ENCODE measurements around the gene SCTR. TPM values are rescaled to one million over a fixed set of nuclear protein-coding genes. Genes with fewer than 3 reads are reported as not detected.

Gene SCTR
- total RNA-seq, 1 experiment from 2014 or later = not detected

DNA sequence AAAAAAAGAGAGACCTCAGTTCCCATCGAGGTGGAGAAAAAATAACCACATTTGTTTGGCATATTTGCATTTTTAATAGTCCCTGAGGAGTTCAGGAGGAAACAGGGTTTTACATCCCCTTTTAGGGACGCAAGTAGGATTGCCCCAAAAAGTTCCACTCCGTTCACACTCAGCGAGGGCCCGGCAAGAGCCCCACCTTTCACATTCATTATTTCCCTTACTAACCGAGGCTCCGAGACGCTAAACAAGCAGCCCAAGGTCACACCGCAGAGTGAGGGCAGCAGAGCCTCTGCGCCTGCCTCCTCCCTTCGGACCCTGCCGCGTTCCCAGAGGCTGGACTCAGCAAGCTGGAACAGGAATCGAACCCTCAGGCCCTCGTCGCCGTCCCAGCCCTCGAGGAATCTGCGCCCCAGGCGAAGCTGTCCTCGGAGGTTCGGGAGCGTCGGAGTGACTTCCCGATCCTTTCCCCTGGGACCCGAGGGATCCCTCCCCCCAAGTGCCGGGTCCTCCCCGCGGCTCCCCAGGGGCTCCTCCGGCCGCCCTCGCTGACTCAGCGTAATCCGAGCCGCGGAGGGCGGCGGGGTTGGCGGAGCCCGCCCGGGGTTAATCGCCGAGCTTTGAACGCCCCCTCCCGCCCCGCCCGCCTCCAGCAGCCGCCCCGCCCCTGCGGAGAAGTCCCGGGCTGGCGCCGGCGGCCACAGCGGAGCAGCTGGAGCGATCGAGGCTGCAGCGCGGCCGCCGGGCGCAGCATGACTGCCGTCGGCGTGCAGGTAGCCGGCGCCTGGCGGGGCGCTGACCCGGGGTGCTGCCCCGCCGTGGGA lies 92.9 kb downstream of the SCTR start, which contains the start of gene TMEM37:
TMEM37 (plus strand) TSS at position 700 of the 821 bp plus-strand sequence; CDS start at position 750, 50 bp downstream.
- Histone ChIP-seq H3K9me3 (ENCODE audit: control insufficient read depth, insufficient read depth, low read depth, low read length) (no peaks in the 10 kb centered on the region), H3K27me3 (ENCODE audit: control insufficient read depth, insufficient read depth, low read length) (peaks cover 11% of the 10 kb centered on the region; the same call in 1 of the 2 replicates), H3K4me1 (ENCODE audit: control insufficient read depth, insufficient read depth, low read length) (no peaks in the 10 kb centered on the region; the same call in 1 of the 2 replicates), H3K4me3 (ENCODE audit: low read depth in 2 of 2, low read length in 2 of 2) (peak within 1 kb of the TSS; percentile 44 to 56), H3K36me3 (ENCODE audit: control insufficient read depth, insufficient read depth, low read length) (no peaks in the 10 kb centered on the region), H3K27ac (ENCODE audit: low read length) (0 out of 2 replicates have a peak within 1 kb of the TSS, but pooled peaks have one; percentile 19)
- POLR2A ChIA-PET = no interaction called here
- DNase-seq (ENCODE audit: low read depth, low spot score) = no peak
- no peak for TF ChIP-seq TCF7L2 (IDR thresholded peaks at IDR 0.05; ENCODE audit: low read depth, low read length)
- CTCF ChIA-PET = interaction anchor here (0.5 kb wide), 1 partner anchor 23 kb away, joined by 6 read pairs; no protein-coding TSS in a partner anchor
- in situ Hi-C loops (cut with HindIII; ENCODE audit: low pct_unique_long_range_greater_than_20kb, low sequenced_read_pairs) (no loop called here), intact Hi-C loops (cut with micrococcal nuclease; ENCODE audit: unreplicated experiment) (no loop called here)
- no TSS peak for BruUV-seq (replicated peaks)
- ATAC-seq = peak; percentile 82

- ATAC-seq (no peak), DNase-seq (ENCODE audit: low read depth, low spot score) (no peak)
- in situ Hi-C loops (cut with HindIII; ENCODE audit: low pct_unique_long_range_greater_than_20kb, low sequenced_read_pairs) (no loop called here), intact Hi-C loops (cut with micrococcal nuclease; ENCODE audit: unreplicated experiment) (no loop called here)
- Histone ChIP-seq H3K4me1 (ENCODE audit: control insufficient read depth, insufficient read depth, low read length) (no peaks in the 10 kb centered on the region; the same call in 1 of the 2 replicates), H3K4me3 (ENCODE audit: low read depth in 2 of 2, low read length in 2 of 2) (no peak overlapping the region), H3K9me3 (ENCODE audit: control insufficient read depth, insufficient read depth, low read depth, low read length) (no peaks in the 10 kb centered on the region), H3K27me3 (ENCODE audit: control insufficient read depth, insufficient read depth, low read length) (peaks cover 14% of the 10 kb centered on the region; the same call in 1 of the 2 replicates), H3K27ac (ENCODE audit: low read length) (no peak overlapping the region), H3K36me3 (ENCODE audit: control insufficient read depth, insufficient read depth, low read length) (no peaks in the 10 kb centered on the region)
- ChIA-PET CTCF (no interaction called here), POLR2A (no interaction called here)
- TF ChIP-seq TCF7L2 (IDR thresholded peaks at IDR 0.05; ENCODE audit: low read depth, low read length) (no peak), POLR2AphosphoS5 (IDR thresholded peaks at IDR 0.05; ENCODE audit: low read depth, low read length) (no peak)
- BruUV-seq (replicated peaks) = no TSS peak
Observed at GRCh38 chr2:119430023-119430498, 94.2 kb downstream of the SCTR start.

DNA sequence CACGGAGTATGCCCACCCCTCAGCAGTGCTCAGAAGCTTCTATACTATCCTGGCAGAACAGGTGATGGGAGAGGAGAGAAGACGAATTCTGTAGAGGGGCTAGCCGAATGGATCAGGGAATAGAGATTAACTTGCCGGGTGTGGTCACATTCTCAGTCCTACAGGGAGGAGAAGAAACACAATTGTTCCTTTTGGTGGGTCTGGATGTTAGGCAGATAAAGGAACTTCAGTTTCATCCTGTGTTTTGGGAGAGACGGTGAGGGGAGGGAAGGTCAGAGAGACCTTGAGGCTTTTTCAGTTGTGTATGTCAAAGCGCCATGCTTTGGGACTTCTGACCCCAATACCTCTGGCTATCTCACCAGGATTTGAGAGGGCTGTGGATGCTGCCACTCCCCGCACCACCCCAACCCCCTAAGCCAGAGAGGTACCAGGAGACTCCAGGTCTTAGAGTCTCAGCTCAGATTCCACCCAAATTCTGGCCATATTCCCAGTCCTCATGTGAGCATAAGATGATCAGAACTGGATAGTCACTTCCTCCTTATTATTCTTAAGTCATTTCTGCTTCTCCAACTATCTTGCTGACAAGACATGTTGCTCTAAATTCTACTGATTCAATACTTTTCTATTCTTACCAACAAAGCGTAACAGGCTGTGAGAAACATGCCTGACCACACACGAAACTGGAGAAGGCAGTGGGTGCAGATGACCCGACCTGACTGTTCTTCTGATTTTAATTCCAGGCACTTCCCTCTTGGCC lies 94.9 kb downstream of the SCTR start:
- ChIA-PET POLR2A (no interaction called here), CTCF (no interaction called here)
- Histone ChIP-seq H3K27me3 (ENCODE audit: control insufficient read depth, insufficient read depth, low read length) (peaks cover 17% of the 10 kb centered on the region; the same call in 1 of the 2 replicates), H3K9me3 (ENCODE audit: control insufficient read depth, insufficient read depth, low read depth, low read length) (no peaks in the 10 kb centered on the region), H3K4me3 (ENCODE audit: low read depth in 2 of 2, low read length in 2 of 2) (no peak overlapping the region), H3K36me3 (ENCODE audit: control insufficient read depth, insufficient read depth, low read length) (no peaks in the 10 kb centered on the region), H3K4me1 (ENCODE audit: control insufficient read depth, insufficient read depth, low read length) (no peaks in the 10 kb centered on the region; the same call in 1 of the 2 replicates), H3K27ac (ENCODE audit: low read length) (no peak overlapping the region)
- intact Hi-C loops (cut with micrococcal nuclease; ENCODE audit: unreplicated experiment) = no loop called here
- ATAC-seq = no peak
- BruUV-seq (replicated peaks) = no TSS peak
- no peak for TF ChIP-seq REST (IDR thresholded peaks at IDR 0.05; ENCODE audit: insufficient read depth in 1 of 2, low read depth in 2 of 2, low read length in 1 of 2)
- no peak for TF ChIP-seq POLR2AphosphoS5 (IDR thresholded peaks at IDR 0.05; ENCODE audit: low read depth, low read length)
- TF ChIP-seq SIN3A (IDR thresholded peaks at IDR 0.05; ENCODE audit: borderline replicate concordance, insufficient read depth, low read depth, low read length) = no peak
- TF ChIP-seq, protein P1, sequence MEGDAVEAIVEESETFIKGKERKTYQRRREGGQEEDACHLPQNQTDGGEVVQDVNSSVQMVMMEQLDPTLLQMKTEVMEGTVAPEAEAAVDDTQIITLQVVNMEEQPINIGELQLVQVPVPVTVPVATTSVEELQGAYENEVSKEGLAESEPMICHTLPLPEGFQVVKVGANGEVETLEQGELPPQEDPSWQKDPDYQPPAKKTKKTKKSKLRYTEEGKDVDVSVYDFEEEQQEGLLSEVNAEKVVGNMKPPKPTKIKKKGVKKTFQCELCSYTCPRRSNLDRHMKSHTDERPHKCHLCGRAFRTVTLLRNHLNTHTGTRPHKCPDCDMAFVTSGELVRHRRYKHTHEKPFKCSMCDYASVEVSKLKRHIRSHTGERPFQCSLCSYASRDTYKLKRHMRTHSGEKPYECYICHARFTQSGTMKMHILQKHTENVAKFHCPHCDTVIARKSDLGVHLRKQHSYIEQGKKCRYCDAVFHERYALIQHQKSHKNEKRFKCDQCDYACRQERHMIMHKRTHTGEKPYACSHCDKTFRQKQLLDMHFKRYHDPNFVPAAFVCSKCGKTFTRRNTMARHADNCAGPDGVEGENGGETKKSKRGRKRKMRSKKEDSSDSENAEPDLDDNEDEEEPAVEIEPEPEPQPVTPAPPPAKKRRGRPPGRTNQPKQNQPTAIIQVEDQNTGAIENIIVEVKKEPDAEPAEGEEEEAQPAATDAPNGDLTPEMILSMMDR (IDR thresholded peaks at IDR 0.05) = no peak
- no peak for TF ChIP-seq TCF7L2 (IDR thresholded peaks at IDR 0.05; ENCODE audit: low read depth, low read length)
- in situ Hi-C loops (cut with HindIII; ENCODE audit: low pct_unique_long_range_greater_than_20kb, low sequenced_read_pairs) = no loop called here
- no peak for DNase-seq (ENCODE audit: low read depth, low spot score)

Data from Panc1 (cell line).